ENCODE measurements around the gene ARSJ. TPM values are rescaled to one million over a fixed set of nuclear protein-coding genes. Genes with fewer than 3 reads are reported as not detected.

Gene ARSJ
- polyA plus RNA-seq, 3 donors: not detected

DNA sequence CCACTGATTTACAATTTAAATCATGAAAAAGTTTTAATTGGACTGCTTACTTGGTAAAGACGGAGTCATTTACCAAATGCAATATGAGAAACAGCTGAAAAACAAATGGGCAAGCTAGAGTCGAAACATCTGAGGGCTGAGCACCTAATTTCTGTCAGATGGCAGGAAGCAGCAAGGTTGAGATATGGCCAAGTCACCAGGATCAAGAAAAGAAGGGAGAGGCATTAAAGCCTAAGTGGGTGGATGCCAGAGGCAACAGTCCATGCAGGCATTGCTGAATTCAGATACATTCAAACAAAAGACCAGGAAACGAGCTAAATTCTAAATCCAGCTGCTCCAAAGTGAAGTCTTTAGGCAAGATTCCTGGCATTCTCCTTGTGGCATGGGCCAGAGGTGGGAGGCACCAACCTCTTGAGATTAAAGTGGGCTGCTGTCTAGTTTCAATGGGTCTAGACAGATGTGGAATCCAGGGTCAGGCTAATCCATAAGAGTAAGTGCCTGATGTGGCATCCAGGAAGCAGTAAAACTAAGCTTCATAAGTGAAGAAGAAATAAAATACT is 8.0 kb upstream of the ARSJ start:
- no peaks in the 10 kb centered on the region for H4K20me1 ChIP-seq (ENCODE audit: insufficient read depth, low read length)
- Mint-ChIP-seq H3K27me3 (ENCODE audit: low read depth in 3 of 3) (peaks cover 0 to 4% (median 4%) of the 10 kb centered on the region in 3 donors), H3K4me3 (no peak overlapping the region), H3K36me3 (no peaks in the 10 kb centered on the region), H3K4me1 (no peaks in the 10 kb centered on the region), H3K27ac (no peak overlapping the region), H3K9me3 (peaks cover 2 to 11% (median 4%) of the 10 kb centered on the region in 7 donors)
- WGBS (ENCODE audit: insufficient coverage): 90% methylated on average over 3 of the region's 3 CpGs
- H3K4me2 ChIP-seq (replicated peaks; ENCODE audit: extremely low read depth, low read length, poor library complexity, severe bottlenecking): no peak overlapping the region
- no peaks in the 10 kb centered on the region for H3K79me2 ChIP-seq (ENCODE audit: insufficient read depth, low read length)
- H3K4me3 ChIP-seq (replicated peaks in 1 of 3; ENCODE audit: low read depth in 2 of 3, low read length in 3 of 3): no peak overlapping the region
- H3K9ac ChIP-seq (ENCODE audit: insufficient read depth, low read length, poor library complexity, severe bottlenecking): no peak overlapping the region
- H2AFZ ChIP-seq (ENCODE audit: insufficient read depth, low read depth, low read length, poor library complexity, severe bottlenecking): no peak overlapping the region
- H3K27me3 ChIP-seq (ENCODE audit: control insufficient read depth in 2 of 2, insufficient read depth in 2 of 2, low read length in 2 of 2): no peaks in the 10 kb centered on the region
- DNase-seq: no peak
- TF ChIP-seq, protein P1, sequence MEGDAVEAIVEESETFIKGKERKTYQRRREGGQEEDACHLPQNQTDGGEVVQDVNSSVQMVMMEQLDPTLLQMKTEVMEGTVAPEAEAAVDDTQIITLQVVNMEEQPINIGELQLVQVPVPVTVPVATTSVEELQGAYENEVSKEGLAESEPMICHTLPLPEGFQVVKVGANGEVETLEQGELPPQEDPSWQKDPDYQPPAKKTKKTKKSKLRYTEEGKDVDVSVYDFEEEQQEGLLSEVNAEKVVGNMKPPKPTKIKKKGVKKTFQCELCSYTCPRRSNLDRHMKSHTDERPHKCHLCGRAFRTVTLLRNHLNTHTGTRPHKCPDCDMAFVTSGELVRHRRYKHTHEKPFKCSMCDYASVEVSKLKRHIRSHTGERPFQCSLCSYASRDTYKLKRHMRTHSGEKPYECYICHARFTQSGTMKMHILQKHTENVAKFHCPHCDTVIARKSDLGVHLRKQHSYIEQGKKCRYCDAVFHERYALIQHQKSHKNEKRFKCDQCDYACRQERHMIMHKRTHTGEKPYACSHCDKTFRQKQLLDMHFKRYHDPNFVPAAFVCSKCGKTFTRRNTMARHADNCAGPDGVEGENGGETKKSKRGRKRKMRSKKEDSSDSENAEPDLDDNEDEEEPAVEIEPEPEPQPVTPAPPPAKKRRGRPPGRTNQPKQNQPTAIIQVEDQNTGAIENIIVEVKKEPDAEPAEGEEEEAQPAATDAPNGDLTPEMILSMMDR (IDR thresholded peaks at IDR 0.05): no peak
- H3K4me1 ChIP-seq (ENCODE audit: control insufficient read depth in 1 of 2, insufficient read depth in 2 of 2, low read length in 2 of 2): no peaks in the 10 kb centered on the region
- no peaks in the 10 kb centered on the region for H3K36me3 ChIP-seq (replicated peaks in 1 of 2; ENCODE audit: control insufficient read depth in 1 of 2, insufficient read depth in 2 of 2, low read length in 2 of 2)
- intact Hi-C loops (cut with micrococcal nuclease): no loop called here
- no peak overlapping the region for H3K27ac ChIP-seq (ENCODE audit: low read depth in 1 of 2, low read length in 2 of 2)
- H3K9me3 ChIP-seq (replicated peaks in 1 of 2; ENCODE audit: control insufficient read depth in 1 of 2, insufficient read depth in 1 of 2, low read length in 2 of 2): no peaks in the 10 kb centered on the region

DNA sequence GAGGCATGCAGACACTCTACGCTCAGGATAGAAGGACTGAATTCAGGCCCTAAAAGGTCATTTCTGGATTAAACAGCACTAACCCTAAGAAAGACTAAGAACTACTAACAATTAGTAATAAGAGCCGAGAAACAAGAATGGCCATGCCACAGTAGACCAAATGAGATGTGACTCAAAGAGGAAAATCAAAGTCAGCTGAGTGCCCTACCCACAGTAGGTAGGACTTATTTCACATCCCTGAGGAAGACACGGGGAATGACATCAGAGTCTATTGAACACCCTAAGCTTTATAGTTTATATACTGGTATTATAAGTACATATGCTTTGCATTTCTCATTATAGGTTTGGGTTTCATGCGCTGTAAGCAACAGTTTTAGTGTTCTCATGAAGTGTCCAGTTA is 2.7 kb upstream of the ARSJ start:
- intact Hi-C loops (cut with micrococcal nuclease): no loop called here

More for the DNA sequence above, 2.7 kb upstream of the ARSJ start:
- H3K36me3 Mint-ChIP-seq: no peaks in the 10 kb centered on the region
- Histone ChIP-seq H3K4me2 (replicated peaks; ENCODE audit: extremely low read depth, low read length, poor library complexity, severe bottlenecking) (no peak overlapping the region), H3K27ac (ENCODE audit: low read depth in 1 of 2, low read length in 2 of 2) (no peak overlapping the region), H3K27me3 (ENCODE audit: control insufficient read depth in 2 of 2, insufficient read depth in 2 of 2, low read length in 2 of 2) (peaks cover 26 to 39% of the 10 kb centered on the region in 2 donors), H3K9ac (ENCODE audit: insufficient read depth, low read length, poor library complexity, severe bottlenecking) (no peak overlapping the region), H3K9me3 (replicated peaks in 1 of 2; ENCODE audit: control insufficient read depth in 1 of 2, insufficient read depth in 1 of 2, low read length in 2 of 2) (no peaks in the 10 kb centered on the region), H3K36me3 (replicated peaks in 1 of 2; ENCODE audit: control insufficient read depth in 1 of 2, insufficient read depth in 2 of 2, low read length in 2 of 2) (no peaks in the 10 kb centered on the region), H3K4me3 (replicated peaks in 1 of 3; ENCODE audit: low read depth in 2 of 3, low read length in 3 of 3) (no peak overlapping the region), H3K79me2 (ENCODE audit: insufficient read depth, low read length) (no peaks in the 10 kb centered on the region), H4K20me1 (ENCODE audit: insufficient read depth, low read length) (no peaks in the 10 kb centered on the region), H2AFZ (ENCODE audit: insufficient read depth, low read depth, low read length, poor library complexity, severe bottlenecking) (no peak overlapping the region), H3K4me1 (ENCODE audit: control insufficient read depth in 1 of 2, insufficient read depth in 2 of 2, low read length in 2 of 2) (peaks cover 0 to 7% of the 10 kb centered on the region in 2 donors)
- H3K4me3 Mint-ChIP-seq: no peak overlapping the region
- H3K4me1 Mint-ChIP-seq: peaks cover 16% of the 10 kb centered on the region
- H3K9me3 Mint-ChIP-seq: peaks cover 4 to 14% (median 8%) of the 10 kb centered on the region in 7 donors
- no CpG with 5 or more reads among the region's 4 CpGs for WGBS (ENCODE audit: insufficient coverage)
- DNase-seq: no peak
- TF ChIP-seq, protein P1 (IDR thresholded peaks at IDR 0.05): no peak
- no peak overlapping the region for H3K27ac Mint-ChIP-seq
- peaks cover 31 to 48% (median 36%) of the 10 kb centered on the region in 3 donors for H3K27me3 Mint-ChIP-seq (ENCODE audit: low read depth in 3 of 3)

Measured in CD14-positive monocyte (primary cell).